ENCODE measurements around the gene TCF25.

The TCF25 gene

GRCh38 chr16:89908236-89908635, 34.8 kb downstream of the TCF25 start:
- Histone ChIP-seq H3K27me3 (ENCODE audit: insufficient read depth, low read length, poor library complexity, severe bottlenecking) (no peaks in the 10 kb centered on the region), H3K4me1 (ENCODE audit: insufficient read depth, low read length, poor library complexity, severe bottlenecking) (no peaks in the 10 kb centered on the region), H3K4me3 (ENCODE audit: low read length, poor library complexity, severe bottlenecking) (no peak overlapping the region), H3K79me2 (ENCODE audit: insufficient read depth, low read length) (no peaks in the 10 kb centered on the region), H3F3A (ENCODE audit: low read depth) (no peaks in the 10 kb centered on the region), H3K9me2 (replicated peaks; ENCODE audit: low read depth, low read length) (no peaks in the 10 kb centered on the region), H3K4me2 (ENCODE audit: low read depth, low read length, poor library complexity, severe bottlenecking) (no peak overlapping the region), H3K9me3 (ENCODE audit: insufficient read depth, low read depth, low read length) (no peaks in the 10 kb centered on the region), H3K36me3 (ENCODE audit: insufficient read depth, low read length) (no peaks in the 10 kb centered on the region), H3K9ac (ENCODE audit: low read depth, low read length, poor library complexity, severe bottlenecking) (no peak overlapping the region), H4K20me1 (ENCODE audit: insufficient read depth, low read length, poor library complexity, severe bottlenecking) (no peaks in the 10 kb centered on the region), H2AFZ (ENCODE audit: low read length) (no peak overlapping the region)
- TF ChIP-seq, protein P1, sequence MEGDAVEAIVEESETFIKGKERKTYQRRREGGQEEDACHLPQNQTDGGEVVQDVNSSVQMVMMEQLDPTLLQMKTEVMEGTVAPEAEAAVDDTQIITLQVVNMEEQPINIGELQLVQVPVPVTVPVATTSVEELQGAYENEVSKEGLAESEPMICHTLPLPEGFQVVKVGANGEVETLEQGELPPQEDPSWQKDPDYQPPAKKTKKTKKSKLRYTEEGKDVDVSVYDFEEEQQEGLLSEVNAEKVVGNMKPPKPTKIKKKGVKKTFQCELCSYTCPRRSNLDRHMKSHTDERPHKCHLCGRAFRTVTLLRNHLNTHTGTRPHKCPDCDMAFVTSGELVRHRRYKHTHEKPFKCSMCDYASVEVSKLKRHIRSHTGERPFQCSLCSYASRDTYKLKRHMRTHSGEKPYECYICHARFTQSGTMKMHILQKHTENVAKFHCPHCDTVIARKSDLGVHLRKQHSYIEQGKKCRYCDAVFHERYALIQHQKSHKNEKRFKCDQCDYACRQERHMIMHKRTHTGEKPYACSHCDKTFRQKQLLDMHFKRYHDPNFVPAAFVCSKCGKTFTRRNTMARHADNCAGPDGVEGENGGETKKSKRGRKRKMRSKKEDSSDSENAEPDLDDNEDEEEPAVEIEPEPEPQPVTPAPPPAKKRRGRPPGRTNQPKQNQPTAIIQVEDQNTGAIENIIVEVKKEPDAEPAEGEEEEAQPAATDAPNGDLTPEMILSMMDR (conservative IDR thresholded peaks at IDR 0.05; ENCODE audit: low read length) = no peak
- TF ChIP-seq EZH2phosphoT487 (IDR thresholded peaks at IDR 0.05; ENCODE audit: borderline replicate concordance) = no peak

DNA sequence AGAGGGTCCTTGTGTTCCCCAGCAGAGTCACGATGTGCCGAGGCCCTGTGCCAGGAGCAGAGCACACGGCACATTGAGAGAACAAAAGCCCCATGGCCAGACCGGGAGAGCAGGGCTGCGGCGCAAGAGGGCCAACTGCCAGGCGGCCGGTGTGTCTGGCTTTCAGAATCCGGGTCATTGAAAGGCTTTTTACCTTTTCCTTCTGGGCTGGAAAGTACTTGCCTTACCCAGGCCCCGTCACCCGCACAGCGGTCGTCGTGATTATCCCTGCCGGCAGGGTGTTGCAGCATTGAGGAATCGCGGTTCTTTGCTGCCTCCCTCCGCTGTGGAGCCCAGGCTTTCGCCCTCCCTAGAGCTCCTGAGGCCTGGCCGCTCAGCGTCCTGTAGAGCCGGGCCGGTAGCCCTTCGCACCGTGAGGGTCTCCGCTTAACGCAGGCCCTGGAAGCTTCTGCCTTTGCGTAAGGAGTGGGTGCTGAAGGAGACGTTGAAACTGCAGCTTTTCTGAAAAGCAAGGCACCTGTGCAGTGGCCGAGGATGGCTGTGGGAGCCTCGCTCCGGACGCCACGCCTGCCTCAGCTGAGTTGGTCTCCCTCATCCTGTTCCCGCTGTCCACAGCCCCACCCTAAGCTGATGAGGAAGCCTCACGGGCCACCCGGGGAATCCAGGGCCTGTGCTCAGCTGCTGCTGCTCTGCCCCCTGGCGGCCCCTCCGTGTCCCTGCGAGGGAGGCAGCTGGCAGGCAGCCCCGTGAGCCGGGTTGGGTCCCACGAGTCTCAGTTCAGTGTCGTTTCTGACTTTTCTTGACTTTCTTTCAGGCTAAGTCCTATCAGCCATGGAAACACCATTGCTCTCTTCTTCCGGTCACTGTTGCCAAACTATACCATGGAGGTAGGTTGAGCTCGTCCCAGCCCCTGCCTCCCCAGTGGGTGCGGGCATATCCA, 36.7 kb downstream of the TCF25 start:
- no peaks in the 10 kb centered on the region for H3K4me1 ChIP-seq (ENCODE audit: insufficient read depth, low read length, poor library complexity, severe bottlenecking)

GRCh38 chr16:89910717-89911354, 37.4 kb downstream of the TCF25 start:
- no peaks in the 10 kb centered on the region for H3F3A ChIP-seq (ENCODE audit: low read depth)
- no peak overlapping the region for H3K9ac ChIP-seq (ENCODE audit: low read depth, low read length, poor library complexity, severe bottlenecking)
- H2AFZ ChIP-seq (ENCODE audit: low read length) = no peak overlapping the region
- H3K9me3 ChIP-seq (ENCODE audit: insufficient read depth, low read depth, low read length) = no peaks in the 10 kb centered on the region
- H3K4me2 ChIP-seq (ENCODE audit: low read depth, low read length, poor library complexity, severe bottlenecking) = no peak overlapping the region
- no peaks in the 10 kb centered on the region for H3K27me3 ChIP-seq (ENCODE audit: insufficient read depth, low read length, poor library complexity, severe bottlenecking)
- H3K4me3 ChIP-seq (ENCODE audit: low read length, poor library complexity, severe bottlenecking) = no peak overlapping the region
- TF ChIP-seq EZH2phosphoT487 (IDR thresholded peaks at IDR 0.05; ENCODE audit: borderline replicate concordance) = no peak
- TF ChIP-seq, protein P1 (conservative IDR thresholded peaks at IDR 0.05; ENCODE audit: low read length) = no peak
- H3K9me2 ChIP-seq (replicated peaks; ENCODE audit: low read depth, low read length) = no peaks in the 10 kb centered on the region
- H3K4me1 ChIP-seq (ENCODE audit: insufficient read depth, low read length, poor library complexity, severe bottlenecking) = no peaks in the 10 kb centered on the region
- H4K20me1 ChIP-seq (ENCODE audit: insufficient read depth, low read length, poor library complexity, severe bottlenecking) = no peaks in the 10 kb centered on the region
- H3K36me3 ChIP-seq (ENCODE audit: insufficient read depth, low read length) = no peaks in the 10 kb centered on the region
- H3K79me2 ChIP-seq (ENCODE audit: insufficient read depth, low read length) = no peaks in the 10 kb centered on the region

More for the DNA sequence above, 36.7 kb downstream of the TCF25 start:
- H4K20me1 ChIP-seq (ENCODE audit: insufficient read depth, low read length, poor library complexity, severe bottlenecking) = no peaks in the 10 kb centered on the region
- H3K9me3 ChIP-seq (ENCODE audit: insufficient read depth, low read depth, low read length) = no peaks in the 10 kb centered on the region
- H3K9me2 ChIP-seq (replicated peaks; ENCODE audit: low read depth, low read length) = no peaks in the 10 kb centered on the region
- H3F3A ChIP-seq (ENCODE audit: low read depth) = no peaks in the 10 kb centered on the region
- no peak overlapping the region for H2AFZ ChIP-seq (ENCODE audit: low read length)
- no peak overlapping the region for H3K4me3 ChIP-seq (ENCODE audit: low read length, poor library complexity, severe bottlenecking)
- H3K36me3 ChIP-seq (ENCODE audit: insufficient read depth, low read length) = no peaks in the 10 kb centered on the region
- H3K27me3 ChIP-seq (ENCODE audit: insufficient read depth, low read length, poor library complexity, severe bottlenecking) = no peaks in the 10 kb centered on the region
- H3K79me2 ChIP-seq (ENCODE audit: insufficient read depth, low read length) = no peaks in the 10 kb centered on the region
- no peak overlapping the region for H3K4me2 ChIP-seq (ENCODE audit: low read depth, low read length, poor library complexity, severe bottlenecking)
- no peak for TF ChIP-seq EZH2phosphoT487 (IDR thresholded peaks at IDR 0.05; ENCODE audit: borderline replicate concordance)
- TF ChIP-seq, protein P1 (conservative IDR thresholded peaks at IDR 0.05; ENCODE audit: low read length) = peak; percentile 63
- H3K9ac ChIP-seq (ENCODE audit: low read depth, low read length, poor library complexity, severe bottlenecking) = no peak overlapping the region
